Hematopoietic multipotent progenitor cell treated with erythropoietin and hydrocortisone succinate and interleukin-3 and kit ligand, for 8 days (in vitro differentiated cells): ENCODE measurements around the gene XXYLT1.

Experiments used
- DNase-seq: peaks from one replicate; pipeline ENCODE4 v3.0.0-alpha.2; 2015

XXYLT1 gene

DNA sequence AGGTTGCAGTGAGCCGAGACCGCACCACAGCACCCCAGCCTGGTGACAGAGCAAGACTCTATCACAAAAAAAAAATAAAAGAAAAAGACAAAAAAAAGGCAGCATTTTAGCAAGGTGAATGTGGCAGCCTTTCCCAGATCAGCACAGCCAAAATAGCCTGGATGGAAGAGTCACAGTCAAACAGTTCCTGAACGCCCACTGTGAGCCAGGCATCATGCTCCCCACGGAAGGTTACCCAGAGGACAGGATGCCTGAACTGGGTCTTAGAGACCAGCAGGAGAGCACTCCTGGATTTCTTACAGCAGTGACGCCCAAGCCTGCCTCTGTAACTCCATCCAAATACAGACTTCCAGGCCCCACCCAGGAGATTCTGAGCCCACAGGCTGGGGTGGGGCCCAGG is 4.5 kb downstream of the XXYLT1 start:
- no peak for DNase-seq

DNA sequence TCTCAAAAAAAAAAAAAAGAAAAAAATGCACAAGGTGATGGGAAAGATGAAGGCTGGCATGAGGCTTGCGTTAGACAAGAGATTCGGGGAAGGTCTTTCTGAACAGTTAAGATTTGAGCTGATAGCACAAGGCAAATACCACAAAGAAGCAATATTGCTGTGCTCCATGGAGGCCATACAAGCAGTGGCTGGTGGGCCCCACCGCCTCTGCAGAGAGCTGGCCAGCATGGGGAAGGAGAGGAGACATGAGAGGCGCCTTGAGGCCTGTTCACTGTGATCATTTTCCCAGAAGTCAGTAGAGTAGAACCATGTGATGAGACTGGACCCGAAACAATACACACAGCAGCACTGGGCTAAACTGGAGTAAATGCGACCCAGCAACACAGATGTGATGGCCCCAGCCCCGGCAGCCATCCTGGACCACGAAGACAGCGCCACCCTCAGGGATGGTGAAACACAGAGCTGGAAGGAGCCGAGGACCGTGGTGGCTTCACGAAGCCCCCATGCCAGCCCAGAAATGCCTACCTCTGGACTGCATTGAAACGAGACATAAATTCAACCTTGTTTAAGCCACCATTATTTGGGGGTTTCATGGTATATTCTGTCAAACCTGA is 5.5 kb downstream of the XXYLT1 start:
- no peak for DNase-seq

DNA sequence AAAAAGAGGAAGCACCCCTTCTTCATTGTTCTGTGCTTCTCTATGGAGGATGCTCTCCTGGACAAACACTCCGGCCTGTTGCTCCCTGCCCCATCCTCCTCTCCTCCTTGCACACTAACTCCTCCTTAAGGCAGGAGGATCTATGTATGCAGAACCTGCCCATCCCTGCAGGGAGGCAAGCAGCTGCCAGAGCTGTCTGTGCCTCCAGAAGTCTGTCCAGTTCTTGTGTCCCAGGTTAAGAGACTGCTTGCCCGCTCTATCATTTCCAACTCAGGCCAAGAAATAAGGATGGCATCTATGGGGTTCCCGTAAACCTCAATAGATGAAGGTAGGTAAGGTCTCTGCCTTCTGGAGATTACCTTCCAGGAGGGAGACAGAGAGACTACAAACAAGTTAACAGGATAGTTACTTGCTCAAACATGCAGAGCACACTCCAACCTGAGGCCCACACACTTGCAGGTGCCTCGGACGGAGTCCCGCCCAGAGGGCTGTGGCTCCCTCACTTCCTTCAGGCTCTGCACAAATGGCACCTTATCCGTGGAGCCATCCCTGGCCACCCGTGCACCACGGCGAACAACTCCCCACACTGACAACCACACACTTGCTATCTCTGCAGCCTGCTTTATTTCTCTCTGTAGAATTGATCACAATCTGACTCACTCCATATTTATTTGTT is 6.9 kb downstream of the XXYLT1 start:
- peak; percentile 69 for DNase-seq

DNA sequence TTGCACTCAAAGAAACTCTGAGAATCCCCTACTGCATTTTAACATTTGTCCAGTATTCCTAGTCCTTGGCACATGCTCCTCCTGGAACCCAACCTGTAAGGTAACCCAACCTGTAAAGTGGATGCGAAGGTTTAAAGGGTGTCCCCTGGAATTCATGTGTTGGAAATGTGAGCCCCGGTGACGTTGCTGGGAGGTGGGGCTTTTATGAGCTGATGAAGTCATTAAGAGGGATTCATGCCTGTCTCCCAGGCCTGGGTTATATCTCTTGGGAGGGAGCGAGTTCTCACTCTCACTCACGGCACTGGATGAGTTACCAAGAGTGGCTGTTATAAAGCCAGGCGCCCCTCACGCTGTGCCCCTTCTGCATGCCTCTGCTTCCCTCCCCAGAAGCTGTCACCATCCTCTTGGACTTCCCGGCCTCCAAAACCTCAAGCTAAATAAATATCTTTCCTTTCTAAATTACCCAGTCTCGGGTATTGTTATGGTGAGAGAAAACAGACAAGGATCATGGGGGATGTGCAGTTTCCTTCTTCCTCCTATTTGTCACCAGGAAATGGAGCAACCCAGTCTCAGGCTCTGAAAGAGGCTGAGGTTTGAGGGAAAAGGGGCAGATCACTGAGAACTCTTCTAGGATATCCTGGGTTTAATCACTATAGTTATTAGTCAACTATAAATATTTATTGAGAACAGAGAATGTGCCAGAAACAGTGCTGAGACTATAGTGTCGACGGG is 7.6 kb downstream of the XXYLT1 start:
- no peak for DNase-seq

DNA sequence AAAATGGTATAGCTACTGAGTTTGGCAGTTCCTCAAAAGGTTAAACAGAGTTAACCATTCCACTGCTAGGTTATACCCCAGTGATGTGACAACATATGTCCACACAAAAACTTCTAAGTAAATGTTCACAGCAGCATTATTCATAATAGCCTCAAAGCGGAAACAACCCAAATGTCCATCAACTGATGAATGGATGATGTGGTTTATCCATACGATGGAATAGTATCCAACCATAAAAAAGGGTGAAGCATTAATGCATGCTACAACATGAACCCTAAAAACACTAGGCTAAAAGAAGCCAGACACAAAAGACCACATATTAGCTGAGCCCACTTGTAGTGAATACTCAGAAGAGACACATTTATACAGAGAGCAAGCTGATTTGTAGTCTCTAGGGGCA is 9.0 kb downstream of the XXYLT1 start:
- DNase-seq = no peak

DNA sequence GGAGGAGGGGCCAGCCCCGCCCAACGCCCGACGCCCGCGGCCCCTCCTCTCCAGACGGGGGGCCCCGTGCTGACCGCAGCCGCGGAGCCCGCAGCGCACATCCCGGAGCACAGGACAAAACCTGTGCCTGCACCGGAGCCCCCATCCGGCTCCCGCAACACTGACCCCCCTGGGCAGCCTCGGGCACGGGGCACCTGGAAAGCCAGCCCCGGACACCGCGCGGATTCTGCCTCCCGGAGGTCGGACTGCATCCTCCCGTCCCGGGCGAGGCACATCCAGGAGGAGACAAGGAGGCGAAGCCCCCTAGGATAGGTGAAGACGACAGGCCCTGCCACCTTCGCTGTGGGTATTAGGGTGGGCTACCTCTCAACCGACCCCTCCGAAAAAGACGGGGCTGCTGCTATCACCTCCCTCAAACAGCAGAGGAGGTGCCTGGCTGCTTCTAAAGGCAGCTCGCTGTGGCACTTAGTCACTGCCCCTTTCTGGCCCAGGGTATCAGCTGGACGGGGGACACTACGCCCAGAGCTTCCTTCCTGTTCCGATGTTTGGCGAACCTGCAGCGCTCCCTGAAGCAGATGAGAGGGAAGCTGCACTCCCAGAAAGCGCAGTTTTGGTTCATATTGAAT is 10.6 kb downstream of the XXYLT1 start:
- peak; percentile 60 for DNase-seq

DNA sequence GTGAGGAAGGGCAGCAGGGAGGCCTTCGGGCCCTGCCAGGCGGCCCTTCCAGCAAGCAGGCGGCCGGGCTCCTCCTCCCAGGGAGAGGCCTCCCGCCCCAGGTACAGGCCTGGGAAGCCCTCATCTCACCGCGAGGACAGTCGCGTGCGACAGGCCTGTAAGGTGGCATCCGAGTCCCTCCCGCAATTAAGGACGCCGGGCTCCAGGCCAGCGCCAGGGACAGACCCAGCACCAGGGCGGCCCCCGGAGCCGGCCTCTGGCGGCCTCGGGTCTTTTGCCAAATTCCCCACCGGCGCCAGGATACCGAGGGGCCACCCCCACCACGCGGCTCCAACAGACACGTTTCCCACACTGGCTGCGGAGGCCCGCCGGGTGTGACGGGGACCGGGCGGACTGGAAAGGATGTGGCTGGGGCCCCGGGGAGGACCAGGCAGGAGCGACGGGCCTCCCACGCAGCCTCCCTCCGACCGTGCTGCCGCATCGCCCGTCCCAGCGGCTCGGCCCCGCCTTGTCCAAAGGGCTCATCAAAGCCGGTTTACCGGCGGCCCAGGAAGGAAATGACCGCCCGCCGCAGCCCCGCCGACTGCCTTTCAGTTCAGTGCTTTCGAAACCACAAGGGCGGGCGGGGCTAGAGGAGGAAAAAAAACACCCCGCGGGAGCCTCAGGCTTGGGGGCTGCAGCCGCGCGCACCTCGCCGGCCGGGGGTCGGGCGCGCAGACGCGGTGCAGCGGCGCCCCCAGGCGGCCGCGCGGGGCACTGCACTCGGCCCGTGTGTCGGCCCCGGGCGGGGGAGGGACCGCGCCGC is 11.3 kb downstream of the XXYLT1 start:
- peak; percentile 86 for DNase-seq

DNA sequence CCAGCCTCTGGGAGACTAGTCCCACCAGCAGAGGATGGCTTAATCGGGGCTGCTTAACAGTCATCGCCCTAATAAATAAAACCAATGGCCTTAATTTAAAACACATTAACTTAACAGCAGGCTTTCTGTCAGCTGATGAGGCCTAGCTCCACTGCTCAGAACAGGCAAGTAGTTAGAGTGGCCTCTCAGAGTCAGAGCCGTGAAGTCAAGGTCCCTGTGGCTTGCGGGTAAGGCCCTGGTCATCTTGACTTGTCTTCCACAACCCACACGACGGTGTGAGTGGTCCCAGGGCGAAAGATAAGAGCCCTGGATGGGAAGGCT is 11.8 kb downstream of the XXYLT1 start:
- DNase-seq = peak; percentile 62

DNA sequence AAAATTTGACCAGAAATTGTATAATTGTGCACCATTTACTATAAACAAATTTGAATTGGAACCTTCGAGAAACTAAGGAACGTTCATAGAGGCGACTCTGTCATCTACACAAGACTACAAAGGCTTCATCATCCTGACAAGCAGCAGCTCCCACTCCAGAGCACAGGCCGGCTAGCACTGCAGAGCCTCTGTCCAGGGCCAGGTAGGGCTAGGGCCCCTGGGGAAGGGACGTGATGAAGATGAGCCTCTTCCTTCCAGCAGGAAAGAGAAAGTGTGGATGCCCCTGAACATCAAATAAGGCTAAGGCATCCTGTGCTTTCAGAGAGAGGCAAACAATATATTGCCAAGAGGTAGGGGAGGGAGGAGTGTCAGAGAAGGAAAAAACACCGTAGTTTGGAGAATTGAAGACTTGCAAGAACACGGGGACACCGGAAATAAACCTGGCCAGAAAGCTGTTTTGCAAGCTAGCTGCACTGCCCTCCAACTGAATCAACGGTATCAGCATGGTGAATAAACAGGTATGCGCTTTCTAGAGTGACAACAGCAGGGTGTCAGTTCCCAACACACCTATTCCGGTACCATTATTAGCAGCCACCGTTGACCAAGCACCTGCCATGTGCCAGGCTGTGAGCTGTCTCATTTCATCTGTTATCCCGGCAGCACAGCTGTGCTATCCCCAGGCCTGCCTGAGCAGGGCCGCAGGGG is 12.4 kb downstream of the XXYLT1 start:
- DNase-seq = no peak

DNA sequence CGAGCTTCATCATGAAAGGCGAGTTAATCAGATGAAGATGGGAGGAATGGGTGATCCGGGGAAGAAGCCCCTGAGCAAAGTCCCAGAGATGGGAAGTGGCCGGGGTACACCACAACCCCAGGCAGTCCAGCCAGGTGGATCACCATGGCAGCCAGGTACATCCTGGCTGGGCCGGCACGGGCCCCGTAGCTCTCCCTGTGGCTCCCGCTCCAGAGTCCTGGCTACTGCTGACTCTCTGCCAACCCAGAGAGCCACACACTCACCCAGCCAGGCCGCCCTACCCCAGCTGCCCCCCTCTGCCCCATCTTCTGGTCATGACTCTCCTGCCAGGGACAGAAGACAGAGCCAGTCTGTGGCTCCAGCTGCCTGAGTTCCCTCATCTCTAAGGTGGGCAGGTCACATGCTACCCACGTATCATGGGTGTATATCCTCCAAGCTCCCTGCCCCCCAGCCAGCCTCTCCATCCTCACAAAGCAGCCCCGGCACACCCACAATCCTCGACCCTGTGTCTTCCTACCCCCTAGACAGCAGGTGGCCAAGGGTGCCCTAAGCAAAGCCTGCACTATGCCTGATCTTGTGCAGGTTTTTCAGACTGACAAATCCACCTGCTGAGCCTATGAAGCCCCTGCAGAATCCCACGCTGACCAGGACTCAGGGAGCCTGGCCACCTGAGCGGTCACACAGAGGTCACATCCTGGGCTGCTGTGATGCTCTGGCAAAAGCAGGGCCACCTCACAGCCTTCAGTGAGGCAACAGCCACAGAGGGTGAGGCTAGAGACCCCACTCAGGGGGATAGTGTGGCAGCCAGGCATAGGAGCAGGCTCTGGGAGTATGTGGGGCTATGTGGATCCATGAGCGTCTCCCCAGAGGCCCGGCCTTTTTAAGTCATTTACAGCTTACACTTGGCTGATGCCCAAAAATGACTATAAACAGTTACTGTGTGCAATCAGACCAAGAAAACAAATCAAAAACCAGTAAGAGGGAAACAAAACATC is 13.2 kb downstream of the XXYLT1 start:
- DNase-seq = no peak

DNA sequence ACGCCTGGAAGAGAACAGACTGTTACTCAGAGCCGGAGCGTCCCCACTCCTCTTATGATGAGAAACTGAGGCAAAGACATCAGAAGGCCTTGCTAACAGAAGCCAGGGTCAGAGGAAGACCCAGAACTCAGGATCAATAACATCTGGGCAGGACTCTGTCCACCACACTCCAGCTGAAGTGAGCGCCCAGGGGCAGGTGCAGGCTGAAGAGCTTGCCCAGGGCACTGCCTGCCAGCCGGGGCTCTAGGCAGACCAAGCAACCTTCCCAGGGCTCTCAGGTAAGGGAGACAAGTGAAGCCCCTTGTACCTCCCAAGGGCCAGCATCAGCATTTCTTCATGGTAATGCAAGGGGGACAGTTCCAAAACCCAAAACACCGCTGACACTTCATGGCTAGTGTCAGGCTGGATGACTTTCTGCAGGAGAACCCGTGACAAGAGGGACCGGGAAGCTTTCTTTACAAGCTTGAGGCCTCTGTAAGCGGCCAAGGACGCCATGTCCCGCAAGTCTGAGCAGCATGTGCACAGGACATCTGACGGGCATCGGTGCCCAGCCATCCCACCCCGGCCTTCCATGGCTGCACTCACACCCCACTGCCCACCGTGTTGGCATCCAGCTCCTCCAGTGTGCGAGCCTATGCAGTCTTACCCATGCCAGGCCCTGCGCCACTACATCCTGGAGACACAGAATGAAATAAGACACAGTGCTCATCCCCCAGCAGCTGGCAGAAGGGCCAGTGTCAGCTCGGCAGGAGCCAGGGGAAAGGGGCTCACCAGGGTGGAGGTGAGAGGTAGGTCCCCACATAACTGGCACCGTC is 14.1 kb downstream of the XXYLT1 start:
- no peak for DNase-seq

DNA sequence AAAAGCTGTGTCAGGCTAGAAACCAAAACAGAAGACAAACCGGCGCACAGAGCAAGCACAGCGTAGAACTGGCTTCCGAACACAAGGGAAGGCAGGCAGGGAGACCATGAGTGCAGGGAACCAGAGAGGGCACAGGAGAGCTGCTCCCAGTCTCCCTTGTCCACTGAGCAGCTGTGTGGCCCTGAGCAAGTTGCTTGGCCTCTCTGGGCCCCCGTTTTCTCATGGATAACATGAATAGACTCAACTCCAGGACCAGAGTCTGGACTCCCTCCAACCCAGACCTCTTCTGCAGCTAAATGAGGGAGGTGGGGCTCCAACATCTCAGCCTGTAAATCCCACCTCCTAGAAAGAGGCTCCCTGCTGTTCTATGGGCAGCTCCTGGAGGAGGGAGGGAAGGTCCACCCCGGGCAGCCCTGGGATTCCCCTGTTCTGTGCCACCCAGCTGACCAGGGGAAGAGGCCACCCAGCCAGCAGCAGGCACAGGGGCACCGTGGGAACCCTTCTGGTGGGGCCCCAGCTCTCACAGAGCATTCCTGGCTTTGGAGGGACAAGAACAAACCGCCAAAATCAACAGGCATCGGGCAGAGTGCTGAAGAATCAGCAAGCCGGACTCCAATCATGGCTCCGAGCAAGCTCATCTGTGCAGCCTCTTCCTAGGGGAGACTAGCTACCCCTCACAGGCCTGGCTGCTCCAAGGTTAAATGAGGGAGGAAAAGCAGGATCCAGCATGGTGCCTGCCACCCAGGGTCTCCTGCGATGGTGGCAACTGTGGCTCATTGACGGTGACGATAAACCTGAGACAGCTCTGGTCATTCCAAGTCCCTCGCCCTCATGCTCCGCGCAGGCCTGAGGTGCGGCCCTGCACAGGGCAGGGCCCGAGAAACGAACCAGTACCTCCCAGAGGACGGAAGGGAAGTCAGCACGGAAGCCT is 15.1 kb downstream of the XXYLT1 start:
- no peak for DNase-seq

DNA sequence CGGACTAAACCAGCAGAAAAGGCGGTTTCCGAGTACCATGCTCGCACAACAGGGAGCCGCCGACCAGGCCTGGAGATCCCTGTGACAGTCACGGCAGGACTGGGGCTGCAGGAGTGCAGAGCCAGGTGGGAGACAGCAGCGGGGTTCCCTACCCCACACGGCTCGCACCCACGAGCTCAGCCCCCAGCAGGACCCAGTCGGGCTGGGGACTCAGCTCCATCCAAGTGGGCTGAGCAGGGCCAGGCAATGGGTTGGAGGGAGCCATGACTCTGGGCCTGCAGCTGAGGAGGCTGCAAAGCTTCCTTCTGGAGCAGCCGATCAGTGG is 15.8 kb downstream of the XXYLT1 start:
- no peak for DNase-seq

DNA sequence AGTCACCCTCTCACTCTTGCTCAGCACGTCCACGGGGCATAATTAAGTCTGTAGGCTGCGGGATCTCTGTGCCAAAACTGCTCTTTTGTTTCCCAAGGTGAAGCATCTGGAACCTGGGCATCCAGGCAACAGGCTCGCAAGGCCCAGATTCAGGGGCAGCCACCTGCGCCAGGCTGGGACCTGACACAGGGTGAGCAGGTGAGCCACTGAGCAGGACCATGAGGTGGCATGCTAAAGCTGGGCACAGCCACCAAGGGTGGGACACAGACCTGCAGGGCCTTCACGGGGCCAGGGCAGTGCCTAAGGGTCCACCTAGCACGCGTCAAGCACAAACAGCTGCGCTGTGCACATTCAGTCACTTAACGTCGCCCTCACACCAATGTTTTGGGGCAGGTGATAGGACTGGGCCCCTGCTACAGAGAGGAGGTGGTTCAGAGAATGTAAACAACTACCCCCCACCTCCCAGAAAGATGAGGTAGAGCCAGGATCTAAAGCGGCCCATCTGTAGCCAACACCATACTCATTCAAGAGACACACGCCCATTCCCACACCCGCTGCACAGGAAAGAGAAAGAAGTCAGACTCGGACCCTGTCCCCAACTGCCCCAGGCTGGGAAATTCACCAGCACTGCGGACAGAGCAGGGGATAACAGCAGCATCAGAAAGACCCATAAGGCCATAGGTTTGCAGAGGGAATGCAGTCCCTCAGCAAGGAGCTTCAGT is 16.3 kb downstream of the XXYLT1 start:
- no peak for DNase-seq

DNA sequence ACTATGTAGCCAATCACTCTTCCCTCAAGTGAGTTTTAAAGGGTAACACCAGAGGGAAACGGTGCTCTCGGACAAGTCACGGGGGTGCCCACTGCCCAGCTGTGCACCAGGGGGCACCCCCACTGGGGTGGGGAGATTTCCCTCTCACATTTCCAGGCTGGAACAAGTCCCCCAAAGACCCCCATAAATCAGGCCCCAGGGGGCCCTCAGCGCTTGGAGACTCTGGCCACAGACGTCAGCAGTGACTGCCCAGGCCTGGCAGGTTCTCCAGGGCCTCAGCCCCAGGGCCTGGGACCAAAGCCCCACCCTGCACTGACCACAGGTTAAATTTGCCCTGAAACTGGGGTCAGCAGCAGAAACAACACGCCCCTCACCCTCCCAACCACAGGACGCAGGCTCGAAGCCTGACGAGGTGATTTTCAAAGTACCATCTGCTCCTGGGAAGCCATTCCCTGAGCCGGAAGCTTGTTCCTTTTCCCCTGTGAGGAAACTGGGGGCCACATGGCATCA is 17.0 kb downstream of the XXYLT1 start:
- DNase-seq = no peak

DNA sequence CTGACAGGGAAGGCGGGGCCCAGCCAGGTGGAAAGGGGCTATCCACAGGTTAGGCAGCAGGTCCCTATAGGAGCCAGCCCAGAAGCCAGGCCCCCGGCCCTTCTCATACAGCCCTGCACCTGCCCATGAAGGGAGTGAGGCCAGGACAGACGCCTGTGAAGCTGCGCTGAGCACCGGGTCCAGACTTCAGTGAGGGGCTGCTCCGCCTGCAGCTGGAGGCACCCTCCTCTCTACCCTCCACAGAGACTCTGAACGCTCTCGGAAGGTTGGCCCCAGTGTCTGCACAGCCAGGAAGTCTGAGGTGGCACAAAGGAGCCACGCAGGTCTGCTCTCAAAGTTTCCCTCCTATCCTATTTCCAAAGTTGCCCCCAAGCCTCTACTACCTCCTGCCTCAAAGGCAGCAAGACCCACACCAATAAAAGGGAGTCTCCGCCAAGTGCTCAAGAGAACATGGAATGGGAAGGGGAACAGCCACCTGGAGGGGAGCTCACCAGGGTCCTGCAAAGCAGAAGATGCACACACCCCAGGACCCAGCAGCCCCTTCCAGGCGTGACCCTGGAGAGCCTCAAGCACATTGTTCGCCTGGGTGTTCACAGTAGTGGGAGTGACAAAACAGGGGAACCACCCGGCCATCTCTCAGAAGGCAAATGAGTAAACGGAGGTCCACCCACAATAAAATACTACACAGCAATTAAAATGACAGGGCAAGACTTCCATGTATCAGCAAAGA is 19.5 kb downstream of the XXYLT1 start:
- DNase-seq = no peak

DNA sequence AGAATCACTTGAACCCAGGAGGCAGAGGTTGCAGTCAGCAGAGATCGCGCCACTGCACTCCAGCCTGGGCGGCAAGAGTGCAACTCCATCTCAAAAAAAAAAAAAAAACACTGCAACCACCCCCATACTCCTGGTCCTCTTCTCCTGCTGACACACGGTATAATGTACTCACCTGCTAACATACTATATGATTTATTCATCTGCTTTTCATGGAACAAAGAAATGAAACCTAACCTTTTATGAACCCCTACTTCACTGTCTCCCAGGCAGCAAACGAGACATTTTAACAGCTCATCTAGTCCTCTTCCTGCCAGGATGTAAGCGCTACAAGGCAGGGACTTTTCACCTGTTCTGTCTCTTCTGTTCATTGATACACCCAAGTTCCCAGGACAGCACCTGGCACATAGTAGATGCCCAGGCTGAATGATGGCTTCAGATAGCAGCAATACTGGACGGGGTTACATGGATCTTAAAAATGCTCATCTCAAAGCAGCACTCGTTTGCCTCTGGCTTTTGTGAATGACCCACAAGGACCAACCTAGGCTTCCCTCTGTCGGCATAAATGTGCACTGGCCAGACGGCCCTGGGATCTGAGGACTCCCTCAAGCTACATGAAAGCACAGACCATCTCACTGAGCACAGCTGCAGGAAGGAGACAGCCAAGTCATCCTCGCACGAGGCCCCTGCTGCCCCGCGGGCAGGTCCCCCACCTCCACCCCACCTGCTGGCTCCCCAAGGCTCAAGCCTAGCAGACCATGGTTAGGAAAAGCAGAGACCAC is 20.3 kb downstream of the XXYLT1 start:
- peak; percentile 53 for DNase-seq
